ENCODE results near the gene HPF1.

DNA sequence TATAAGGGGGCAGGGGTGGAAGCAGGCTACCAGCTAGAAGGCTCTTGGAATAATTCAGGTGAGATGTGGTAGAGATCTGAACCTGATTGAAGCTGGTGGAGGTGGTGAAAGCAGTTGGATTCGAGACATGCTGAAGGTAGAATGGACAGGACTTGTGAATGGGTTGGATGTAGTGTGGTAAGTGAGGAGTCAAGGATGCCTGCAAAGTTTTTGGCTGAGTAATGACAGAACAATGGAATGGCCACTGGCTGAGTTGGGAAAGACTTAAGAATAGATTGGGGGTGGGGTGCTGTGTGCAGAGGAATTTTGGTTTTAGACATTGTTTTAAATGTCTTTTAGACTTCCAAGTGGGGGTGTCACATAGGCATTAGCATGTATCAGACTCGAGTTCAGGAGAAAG lies 33.5 kb downstream of the HPF1 start:
- TF ChIP-seq SP140L (CRISPR knock-in tag; IDR thresholded peaks at IDR 0.05; ENCODE audit: borderline replicate concordance) (no peak), ASH2L (IDR thresholded peaks at IDR 0.05; ENCODE audit: insufficient read length, low read depth, low read length) (no peak), ZSCAN29 (CRISPR knock-in tag; conservative IDR thresholded peaks at IDR 0.05) (no peak), NPAS2 (CRISPR knock-in tag; IDR thresholded peaks at IDR 0.05; ENCODE audit: borderline replicate concordance) (no peak), ZNF24 (IDR thresholded peaks at IDR 0.05) (no peak), IRF9 (CRISPR knock-in tag; IDR thresholded peaks at IDR 0.05; ENCODE audit: borderline replicate concordance) (no peak), REST (IDR thresholded peaks at IDR 0.05; ENCODE audit: borderline replicate concordance in 1 of 2, low read depth in 1 of 2, low read length in 2 of 2) (no peak)

All from HepG2 (cell line).